Neural progenitor cell (in vitro differentiated cells): ENCODE results near the gene GRM8. TPM values are rescaled to one million over a fixed set of nuclear protein-coding genes. Genes with fewer than 3 reads are reported as not detected.

Experiments used
- DNase-seq: peaks from one replicate; pipeline ENCODE4 v3.0.0-alpha.2; 2016; ENCODE audit warnings: low spot score
- H2AFZ ChIP-seq: fragments of 200-600 bp; sonication (generic); replicated peaks from 2 replicates; pipeline ENCODE4 v1.6.1; 2016; ENCODE audit warnings: antibody characterized with exemption
- H3F3A ChIP-seq: fragments of 200-600 bp; sonication (generic); 2 replicates; pipeline ENCODE4 v1.6.1; 2016; ENCODE audit warnings: antibody characterized with exemption, low read depth
- H3K27ac ChIP-seq: fragments of 200-600 bp; sonication (generic); 2 replicates; pipeline ENCODE4 v1.5.1; 2016; ENCODE audit warnings: mild to moderate bottlenecking
- H3K27me3 ChIP-seq: fragments of 200-600 bp; sonication (generic); 2 replicates; pipeline ENCODE4 v1.6.1; 2016; ENCODE audit warnings: mild to moderate bottlenecking, moderate library complexity
- H3K36me3 ChIP-seq: fragments of 200-600 bp; sonication (generic); 2 replicates; pipeline ENCODE4 v1.5.1; 2016
- H3K4me1 ChIP-seq: fragments of 200-600 bp; sonication (generic); 2 replicates; pipeline ENCODE4 v1.6.1; 2016; ENCODE audit warnings: mixed run types
- H3K4me2 ChIP-seq: fragments of 200-600 bp; sonication (generic); 2 replicates; pipeline ENCODE4 v1.6.1; 2016
- H3K4me3 ChIP-seq: fragments of 200-600 bp; sonication (generic); 2 replicates; pipeline ENCODE4 v1.5.1; 2016
- H3K79me2 ChIP-seq: fragments of 200-600 bp; sonication (generic); 2 replicates; pipeline ENCODE4 v1.6.1; 2016; ENCODE audit warnings: low read depth
- H3K9ac ChIP-seq: fragments of 200-600 bp; sonication (generic); 2 replicates; pipeline ENCODE4 v1.6.1; 2016
- H3K9me3 ChIP-seq: fragments of 200-600 bp; sonication (generic); 2 replicates; pipeline ENCODE4 v1.5.1; 2016; ENCODE audit warnings: low read depth
- H4K20me1 ChIP-seq: fragments of 200-600 bp; sonication (generic); 2 replicates; pipeline ENCODE4 v1.6.1; 2016; ENCODE audit warnings: low read depth
- H3K27ac Mint-ChIP-seq: 3 replicates; pipeline ENCODE4 v1.8.0; 2021; ENCODE audit warnings: mixed read lengths
- H3K27me3 Mint-ChIP-seq: 2 replicates; pipeline ENCODE4 v1.8.0; 2022; ENCODE audit warnings: low read depth, mild to moderate bottlenecking, inconsistent platforms, moderate library complexity, mixed read lengths; ENCODE audit not compliant: insufficient read depth
- H3K36me3 Mint-ChIP-seq: 3 replicates; pipeline ENCODE4 v1.8.0; 2021; ENCODE audit warnings: mixed read lengths
- H3K4me1 Mint-ChIP-seq: 3 replicates; pipeline ENCODE4 v1.8.0; 2021; ENCODE audit warnings: mixed read lengths
- H3K4me3 Mint-ChIP-seq: 3 replicates; pipeline ENCODE4 v1.8.0; 2021; ENCODE audit warnings: mild to moderate bottlenecking, moderate library complexity, mixed read lengths
- H3K9me3 Mint-ChIP-seq: 3 replicates; pipeline ENCODE4 v1.8.0; 2020; ENCODE audit warnings: mixed read lengths
- CTCF ChIP-seq: fragments of 200-600 bp; sonication (generic); IDR thresholded peaks from 2 replicates; pipeline ENCODE4 v1.5.1; 2017; ENCODE audit warnings: antibody characterized with exemption, mild to moderate bottlenecking
- EZH2 ChIP-seq: fragments of 200-600 bp; sonication (generic); IDR thresholded peaks from 2 replicates; pipeline ENCODE4 v1.6.1; 2017; ENCODE audit warnings: antibody characterized with exemption, mild to moderate bottlenecking, moderate library complexity
- EZH2phosphoT487 ChIP-seq: fragments of 200-600 bp; sonication (generic); IDR thresholded peaks from 2 replicates; pipeline ENCODE4 v1.6.1; 2017; ENCODE audit warnings: antibody characterized with exemption
- total RNA-seq: library from RNA; depleted of rRNA; stranded (reverse); fragments of >200 nt; gene quantifications from 2 replicates; pipeline ENCODE4 v1.2.3, GENCODE V29; 2015; ENCODE audit warnings: low replicate concordance

Gene GRM8
- total RNA-seq, 1 donor from 2014 or later: 0.62 TPM

DNA sequence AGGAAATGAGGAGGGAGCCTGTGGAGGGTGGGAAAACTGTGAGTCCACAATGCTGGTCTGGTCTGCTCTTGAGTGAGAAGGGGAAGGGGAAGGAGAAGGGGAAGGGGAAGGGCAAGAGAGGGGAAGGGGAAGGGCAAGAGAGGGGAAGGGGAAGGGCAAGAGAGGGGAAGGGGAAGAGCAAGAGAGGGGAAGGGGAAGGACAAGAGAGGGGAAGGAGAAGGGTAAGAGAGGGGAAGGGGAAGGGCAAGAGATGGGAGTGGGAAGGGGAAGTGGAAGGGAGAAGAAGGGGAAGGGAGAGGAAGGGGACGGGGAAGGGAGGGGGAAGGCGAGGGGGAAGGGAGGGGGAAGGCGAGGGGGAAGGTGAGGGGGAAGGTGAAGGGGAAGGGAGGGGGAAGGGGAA is 213.2 kb downstream of the GRM8 start:
- H3K4me3 ChIP-seq: no peak overlapping the region
- H3K4me2 ChIP-seq: no peak overlapping the region
- H4K20me1 ChIP-seq: no peaks in the 10 kb centered on the region
- Mint-ChIP-seq H3K4me3 (no peak overlapping the region), H3K27me3 (no peaks in the 10 kb centered on the region), H3K36me3 (no peaks in the 10 kb centered on the region), H3K4me1 (no peaks in the 10 kb centered on the region), H3K9me3 (no peaks in the 10 kb centered on the region), H3K27ac (no peak overlapping the region)
- no peaks in the 10 kb centered on the region for H3F3A ChIP-seq
- no peak overlapping the region for H3K9ac ChIP-seq
- no peak for DNase-seq
- H3K4me1 ChIP-seq: no peaks in the 10 kb centered on the region
- no peak overlapping the region for H3K27ac ChIP-seq
- no peaks in the 10 kb centered on the region for H3K27me3 ChIP-seq
- no peaks in the 10 kb centered on the region for H3K36me3 ChIP-seq
- H3K9me3 ChIP-seq: no peaks in the 10 kb centered on the region
- no peaks in the 10 kb centered on the region for H3K79me2 ChIP-seq
- no peak overlapping the region for H2AFZ ChIP-seq
- TF ChIP-seq EZH2phosphoT487: no peak
- no peak for TF ChIP-seq EZH2
- TF ChIP-seq CTCF: no peak

DNA sequence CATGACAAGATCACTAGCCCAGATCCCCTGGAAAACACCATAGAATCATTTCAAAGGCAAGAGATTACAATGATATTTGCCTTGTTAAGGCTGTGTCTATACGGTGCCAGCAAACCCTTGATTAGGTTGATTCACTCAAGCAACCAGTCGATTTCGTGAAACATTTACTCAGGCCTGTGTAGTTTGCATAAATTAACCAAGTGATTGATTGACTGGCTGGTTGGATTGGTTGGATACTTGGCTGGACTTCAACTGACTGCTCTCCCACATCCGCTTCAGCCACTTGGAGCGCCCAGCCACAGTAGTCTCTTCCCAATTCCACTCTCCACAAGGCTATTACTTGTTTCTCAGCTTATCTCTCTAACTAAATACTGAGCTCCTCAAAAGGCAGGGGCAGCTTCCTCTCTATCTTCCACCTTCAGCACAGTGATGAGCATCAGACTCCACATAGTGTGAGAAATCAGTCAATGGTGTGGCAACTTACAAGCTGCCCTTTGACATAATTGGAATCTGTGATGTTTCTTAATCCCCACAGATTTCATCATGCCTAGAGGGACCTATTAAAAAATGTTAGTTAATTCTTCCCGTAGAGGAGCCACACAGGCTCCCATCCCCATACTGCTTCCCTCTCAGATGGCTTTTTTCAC is 217.4 kb downstream of the GRM8 start:
- Mint-ChIP-seq H3K9me3 (no peaks in the 10 kb centered on the region), H3K27me3 (no peaks in the 10 kb centered on the region), H3K4me3 (no peak overlapping the region), H3K36me3 (no peaks in the 10 kb centered on the region), H3K27ac (no peak overlapping the region), H3K4me1 (peaks cover 3% of the 10 kb centered on the region)
- no peaks in the 10 kb centered on the region for H3F3A ChIP-seq
- no peak overlapping the region for H3K4me3 ChIP-seq
- H3K36me3 ChIP-seq: no peaks in the 10 kb centered on the region
- H4K20me1 ChIP-seq: no peaks in the 10 kb centered on the region
- DNase-seq: no peak
- no peaks in the 10 kb centered on the region for H3K27me3 ChIP-seq
- no peak for TF ChIP-seq EZH2phosphoT487
- TF ChIP-seq EZH2: no peak
- TF ChIP-seq CTCF: no peak
- no peak overlapping the region for H2AFZ ChIP-seq
- no peaks in the 10 kb centered on the region for H3K4me1 ChIP-seq
- H3K79me2 ChIP-seq: no peaks in the 10 kb centered on the region
- H3K27ac ChIP-seq: no peak overlapping the region
- H3K9me3 ChIP-seq: no peaks in the 10 kb centered on the region
- no peak overlapping the region for H3K4me2 ChIP-seq
- H3K9ac ChIP-seq: no peak overlapping the region

- no peak overlapping the region for H3K4me3 Mint-ChIP-seq
- H3K27me3 Mint-ChIP-seq: no peaks in the 10 kb centered on the region
- H3K4me3 ChIP-seq: no peak overlapping the region
Measured at GRCh38 chr7:127034186-127034806, 218.4 kb downstream of the GRM8 start.

More at GRCh38 chr7:127034186-127034806, 218.4 kb downstream of the GRM8 start:
- Histone ChIP-seq H3K27me3 (no peaks in the 10 kb centered on the region), H3K9ac (no peak overlapping the region), H2AFZ (no peak overlapping the region), H3F3A (no peaks in the 10 kb centered on the region), H3K4me1 (no peaks in the 10 kb centered on the region), H4K20me1 (no peaks in the 10 kb centered on the region), H3K4me2 (no peak overlapping the region), H3K79me2 (no peaks in the 10 kb centered on the region), H3K27ac (no peak overlapping the region), H3K36me3 (no peaks in the 10 kb centered on the region), H3K9me3 (no peaks in the 10 kb centered on the region)
- Mint-ChIP-seq H3K36me3 (no peaks in the 10 kb centered on the region), H3K9me3 (no peaks in the 10 kb centered on the region), H3K27ac (no peak overlapping the region), H3K4me1 (peaks cover 3% of the 10 kb centered on the region)
- TF ChIP-seq CTCF (no peak), EZH2 (no peak), EZH2phosphoT487 (no peak)
- DNase-seq: no peak
